ENCODE results near the gene SNX13. TPM values are rescaled to one million over a fixed set of nuclear protein-coding genes. Genes with fewer than 3 reads are reported as not detected.

The SNX13 gene
- polyA plus RNA-seq, 2 of the 4 experiments (the other 2 are of a cell fraction) = 13.1 to 31.6 TPM

DNA sequence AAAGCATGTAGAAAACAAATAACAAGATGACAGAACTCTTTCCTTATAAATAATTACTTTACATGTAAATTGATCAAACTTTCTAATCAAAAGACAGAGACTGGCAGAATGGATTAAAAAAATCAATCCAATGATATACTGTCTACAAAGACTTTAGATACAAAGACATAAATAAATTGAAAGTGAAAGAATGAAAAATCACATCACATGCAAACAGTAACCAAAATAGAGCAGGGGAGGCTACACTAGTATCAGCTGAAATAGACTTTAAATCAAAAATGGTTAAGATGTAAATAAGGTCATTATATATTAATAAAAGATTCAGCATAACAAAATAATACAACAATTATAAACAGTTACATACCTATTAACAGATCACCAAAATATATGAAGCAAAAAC is 97.3 kb downstream of the SNX13 start:
- ChIA-PET POLR2A (no interaction called here), CTCF (interaction anchor here (1.0 kb wide), 1 partner anchor 18 kb away, joined by 3 read pairs; no protein-coding TSS in a partner anchor)
- Histone ChIP-seq H3K4me2 (no peak overlapping the region), H3K4me1 (0 out of 3 replicates have a peak, but pooled peaks cover 3% of the 10 kb centered on the region), H3K9me3 (no peaks in the 10 kb centered on the region), H3K27ac (no peak overlapping the region), H3K4me3 (no peak overlapping the region)
- ATAC-seq (no peak), FAIRE-seq (peak; percentile 18), DNase-seq (ENCODE audit: low read depth in 1 of 2, low spot score in 1 of 2) (no peak)
- TF ChIP-seq CHD4 (IDR thresholded peaks at IDR 0.05; ENCODE audit: borderline replicate concordance) (no peak), POLR2A (IDR thresholded peaks at IDR 0.05; ENCODE audit: low read length) (no peak), FOXS1 (CRISPR knock-in tag; IDR thresholded peaks at IDR 0.05) (no peak), SMC3 (IDR thresholded peaks at IDR 0.05) (no peak), NPAS2 (CRISPR knock-in tag; IDR thresholded peaks at IDR 0.05; ENCODE audit: borderline replicate concordance) (no peak), NR3C1 (IDR thresholded peaks at IDR 0.05) (no peak), TFCP2L1 (CRISPR knock-in tag; IDR thresholded peaks at IDR 0.05) (no peak), HOXB5 (CRISPR knock-in tag; IDR thresholded peaks at IDR 0.05) (no peak), CBX2 (IDR thresholded peaks at IDR 0.05; ENCODE audit: borderline replicate concordance, low read depth) (no peak), MYC (IDR thresholded peaks at IDR 0.05; ENCODE audit: borderline replicate concordance, low read length) (no peak), FOSL2 (IDR thresholded peaks at IDR 0.05) (no peak), FOSL2 (CRISPR knock-in tag; IDR thresholded peaks at IDR 0.05) (no peak), ZNF302 (CRISPR knock-in tag; IDR thresholded peaks at IDR 0.05) (no peak), HMGXB4 (CRISPR knock-in tag; IDR thresholded peaks at IDR 0.05; ENCODE audit: borderline replicate concordance) (no peak), MAZ (IDR thresholded peaks at IDR 0.05; ENCODE audit: borderline replicate concordance, low read depth, low read length) (no peak), RARB (CRISPR knock-in tag; IDR thresholded peaks at IDR 0.05) (no peak), EHF (CRISPR knock-in tag; IDR thresholded peaks at IDR 0.05) (no peak), POLR2AphosphoS2 (conservative IDR thresholded peaks at IDR 0.05; ENCODE audit: low read length) (no peak)
- TF ChIP-seq, protein P1, sequence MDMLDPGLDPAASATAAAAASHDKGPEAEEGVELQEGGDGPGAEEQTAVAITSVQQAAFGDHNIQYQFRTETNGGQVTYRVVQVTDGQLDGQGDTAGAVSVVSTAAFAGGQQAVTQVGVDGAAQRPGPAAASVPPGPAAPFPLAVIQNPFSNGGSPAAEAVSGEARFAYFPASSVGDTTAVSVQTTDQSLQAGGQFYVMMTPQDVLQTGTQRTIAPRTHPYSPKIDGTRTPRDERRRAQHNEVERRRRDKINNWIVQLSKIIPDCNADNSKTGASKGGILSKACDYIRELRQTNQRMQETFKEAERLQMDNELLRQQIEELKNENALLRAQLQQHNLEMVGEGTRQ (IDR thresholded peaks at IDR 0.05) = no peak

GRCh38 chr7:17832820-17833355 is 107.4 kb downstream of the SNX13 start:
- DNase-seq (ENCODE audit: low read depth in 1 of 2, low spot score in 1 of 2) (no peak), FAIRE-seq (no peak), ATAC-seq (no peak)
- POLR2A ChIA-PET = no interaction called here
- Histone ChIP-seq H3K4me1 (no peaks in the 10 kb centered on the region), H3K4me2 (no peak overlapping the region), H3K27ac (no peak overlapping the region), H3K9me3 (no peaks in the 10 kb centered on the region), H3K4me3 (no peak overlapping the region)
- no peak for TF ChIP-seq FOSB (CRISPR knock-in tag; IDR thresholded peaks at IDR 0.05)
- no peak for TF ChIP-seq RNF2 (IDR thresholded peaks at IDR 0.05; ENCODE audit: borderline replicate concordance, low read depth)
- TF ChIP-seq MAZ (IDR thresholded peaks at IDR 0.05; ENCODE audit: borderline replicate concordance, low read depth, low read length) = no peak
- TF ChIP-seq ZNF302 (CRISPR knock-in tag; IDR thresholded peaks at IDR 0.05) = no peak
- no peak for TF ChIP-seq RARB (CRISPR knock-in tag; IDR thresholded peaks at IDR 0.05)
- CTCF ChIA-PET = interaction anchor here (2.0 kb wide), 1 partner anchor 63 kb away, joined by 5 read pairs; no protein-coding TSS in a partner anchor

DNA sequence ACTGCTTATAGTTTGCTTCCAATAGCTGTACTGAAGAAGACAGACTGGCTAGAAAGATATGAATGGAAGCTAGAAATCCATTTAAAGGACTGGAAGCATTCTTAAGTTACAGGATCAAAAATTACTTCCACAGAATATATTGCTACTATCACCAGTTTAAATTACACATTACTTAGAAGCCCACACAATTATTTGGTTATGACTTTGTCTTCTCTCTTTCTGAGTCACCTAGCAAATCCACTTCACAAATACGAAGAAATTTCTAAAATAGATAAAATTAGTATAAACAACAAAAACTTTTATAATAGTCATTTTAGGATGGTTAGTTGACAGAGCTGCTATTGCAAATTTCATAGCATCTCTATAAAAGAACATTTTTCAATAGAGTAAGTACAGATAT is 108.1 kb downstream of the SNX13 start:
- CTCF ChIA-PET = no interaction called here
- POLR2A ChIA-PET = no interaction called here
- ATAC-seq (no peak), DNase-seq (ENCODE audit: low read depth in 1 of 2, low spot score in 1 of 2) (no peak), FAIRE-seq (no peak)
- Histone ChIP-seq H3K9me3 (no peaks in the 10 kb centered on the region), H3K4me2 (no peak overlapping the region), H3K4me3 (no peak overlapping the region), H3K27ac (no peak overlapping the region), H3K4me1 (no peaks in the 10 kb centered on the region)
- 84% methylated on average over 1 of the region's 1 CpG for WGBS (ENCODE audit: missing lambda C conversion rate)
- TF ChIP-seq HMGXB4 (CRISPR knock-in tag; IDR thresholded peaks at IDR 0.05; ENCODE audit: borderline replicate concordance) = no peak

Data from A549 (cell line).